ENCODE data around the gene PCGF1.

Gene PCGF1

GRCh38 chr2:74501335-74502071 is 6.0 kb downstream of the PCGF1 start:
- Histone ChIP-seq H3K27me3 (peaks cover 91% of the 10 kb centered on the region), H3K36me3 (peaks cover 13% of the 10 kb centered on the region), H3K4me3 (ENCODE audit: low read depth in 1 of 2, low read length in 1 of 2) (no peak overlapping the region), H3K27ac (no peak overlapping the region), H3K4me1 (ENCODE audit: control insufficient read depth in 1 of 2, insufficient read depth in 1 of 2, low read depth in 1 of 2, low read length in 1 of 2) (peaks cover 48 to 54% of the 10 kb centered on the region in 2 experiments), H3K9me3 (no peaks in the 10 kb centered on the region)
- TF ChIP-seq CTCF (IDR thresholded peaks at IDR 0.05): no peak

GRCh38 chr2:74500578-74500946 is 6.9 kb downstream of the PCGF1 start:
- H3K9me3 ChIP-seq: no peaks in the 10 kb centered on the region
- H3K4me3 ChIP-seq (ENCODE audit: low read depth in 1 of 2, low read length in 1 of 2): no peak overlapping the region
- no peak overlapping the region for H3K27ac ChIP-seq
- peaks cover 98% of the 10 kb centered on the region for H3K27me3 ChIP-seq
- peaks cover 8% of the 10 kb centered on the region for H3K36me3 ChIP-seq
- no peak for TF ChIP-seq CTCF (IDR thresholded peaks at IDR 0.05)
- peaks cover 42 to 45% of the 10 kb centered on the region in 2 experiments for H3K4me1 ChIP-seq (ENCODE audit: control insufficient read depth in 1 of 2, insufficient read depth in 1 of 2, low read depth in 1 of 2, low read length in 1 of 2)

- Histone ChIP-seq H3K27ac (no peak overlapping the region), H3K4me3 (ENCODE audit: low read depth in 1 of 2, low read length in 1 of 2) (no peak overlapping the region), H3K4me1 (ENCODE audit: control insufficient read depth in 1 of 2, insufficient read depth in 1 of 2, low read depth in 1 of 2, low read length in 1 of 2) (peaks cover 42 to 43% of the 10 kb centered on the region in 2 experiments), H3K27me3 (peaks cover 93% of the 10 kb centered on the region), H3K9me3 (no peaks in the 10 kb centered on the region), H3K36me3 (peaks cover 3% of the 10 kb centered on the region)
- no peak for TF ChIP-seq CTCF (IDR thresholded peaks at IDR 0.05)
Observed at GRCh38 chr2:74499940-74500577, 7.4 kb downstream of the PCGF1 start.

GRCh38 chr2:74499267-74499939 is 8.1 kb downstream of the PCGF1 start, which contains the start of gene LBX2:
Gene LBX2 (minus strand): TSS chr2:74499603. CDS start chr2:74499537, 66 bp downstream.
- Histone ChIP-seq H3K9me3 (no peaks in the 10 kb centered on the region), H3K4me3 (ENCODE audit: low read depth in 1 of 2, low read length in 1 of 2) (peak within 1 kb of the TSS; percentile 53 to 59), H3K4me1 (ENCODE audit: control insufficient read depth in 1 of 2, insufficient read depth in 1 of 2, low read depth in 1 of 2, low read length in 1 of 2) (peaks cover 42 to 43% of the 10 kb centered on the region in 2 experiments), H3K27me3 (peaks cover 86% of the 10 kb centered on the region), H3K36me3 (peaks cover 3% of the 10 kb centered on the region), H3K27ac (no peak within 1 kb of the TSS)
- TF ChIP-seq CTCF (IDR thresholded peaks at IDR 0.05): no peak

- H3K27ac ChIP-seq: no peak overlapping the region
- TF ChIP-seq CTCF (IDR thresholded peaks at IDR 0.05): no peak
- peaks cover 79% of the 10 kb centered on the region for H3K27me3 ChIP-seq
- peak overlapping the region; percentile 53 to 59 for H3K4me3 ChIP-seq (ENCODE audit: low read depth in 1 of 2, low read length in 1 of 2)
- H3K4me1 ChIP-seq (ENCODE audit: control insufficient read depth in 1 of 2, insufficient read depth in 1 of 2, low read depth in 1 of 2, low read length in 1 of 2): peaks cover 41 to 42% of the 10 kb centered on the region in 2 experiments
- H3K36me3 ChIP-seq: peaks cover 9% of the 10 kb centered on the region
- no peaks in the 10 kb centered on the region for H3K9me3 ChIP-seq
Observed at GRCh38 chr2:74498500-74499266, 8.8 kb downstream of the PCGF1 start.

Data from neutrophil (primary cell).